HG02642 (cell line): ENCODE results near the gene KCNK18.
"Not testable (repeated sequence)": the region's sequence is repeated elsewhere in the genome, so short reads cannot be mapped to it uniquely, and the experiment has no call there.

Experiments used
- ATAC-seq: cut with Tn5 transposase; IDR thresholded peaks from one replicate; pipeline ENCODE4 v1.9.1; 2021; ENCODE audit warnings: mild to moderate bottlenecking; ENCODE audit not compliant: unreplicated experiment, poor library complexity

Gene KCNK18

GRCh38 chr10:117169480-117169879 is 27.8 kb upstream of the KCNK18 start:
- no peak for ATAC-seq

GRCh38 chr10:117170244-117170643 is 27.0 kb upstream of the KCNK18 start:
- no peak for ATAC-seq

- ATAC-seq = peak; percentile 86
Observed at GRCh38 chr10:117174439-117175214, 22.7 kb upstream of the KCNK18 start.

- peak; percentile 42 for ATAC-seq
Observed at GRCh38 chr10:117175215-117175900, 21.9 kb upstream of the KCNK18 start.

GRCh38 chr10:117175901-117176534 is 21.3 kb upstream of the KCNK18 start:
- ATAC-seq = peak; percentile 39

- no peak for ATAC-seq
Observed at GRCh38 chr10:117178190-117178589, 19.1 kb upstream of the KCNK18 start.

- no peak for ATAC-seq
Observed at GRCh38 chr10:117184296-117184695, 13.0 kb upstream of the KCNK18 start.

- ATAC-seq = no peak
Observed at GRCh38 chr10:117184821-117185220, 12.5 kb upstream of the KCNK18 start.

GRCh38 chr10:117185817-117186216 is 11.5 kb upstream of the KCNK18 start:
- ATAC-seq = not testable (repeated sequence)

- ATAC-seq = no peak
Observed at GRCh38 chr10:117186832-117187615, 10.3 kb upstream of the KCNK18 start.

- ATAC-seq = no peak
Observed at GRCh38 chr10:117188371-117188770, 8.9 kb upstream of the KCNK18 start.

- no peak for ATAC-seq
Observed at GRCh38 chr10:117189557-117189956, 7.7 kb upstream of the KCNK18 start.

- no peak for ATAC-seq
Observed at GRCh38 chr10:117198088-117198487, 799 bp downstream of the KCNK18 start.

- ATAC-seq = no peak
Observed at GRCh38 chr10:117201826-117202225, 4.5 kb downstream of the KCNK18 start.

- no peak for ATAC-seq
Observed at GRCh38 chr10:117204316-117204715, 7.0 kb downstream of the KCNK18 start.

- ATAC-seq = no peak
Observed at GRCh38 chr10:117212176-117212575, 14.9 kb downstream of the KCNK18 start.

- no peak for ATAC-seq
Observed at GRCh38 chr10:117214401-117214800, 17.1 kb downstream of the KCNK18 start.

GRCh38 chr10:117215079-117215478 is 17.8 kb downstream of the KCNK18 start:
- no peak for ATAC-seq

- ATAC-seq = no peak
Observed at GRCh38 chr10:117216028-117216427, 18.7 kb downstream of the KCNK18 start.

GRCh38 chr10:117216611-117217195 is 19.4 kb downstream of the KCNK18 start:
- peak; percentile 88 for ATAC-seq
